HEK293 (cell line): ENCODE data around the gene RAD52.

Experiments
- CTCF ChIA-PET: fragments of 350-600 bp; formaldehyde crosslinking; extraction: SDS; loops from one replicate; lab custom pipeline; 2021; ENCODE audit warnings: antibody characterized with exemption; lab: Yijun Ruan, JAX
- POLR2A ChIA-PET: fragments of 300-600 bp; formaldehyde crosslinking; extraction: SDS; loops from one replicate; lab custom pipeline; 2020; ENCODE audit warnings: antibody characterized with exemption, inconsistent platforms; lab: Yijun Ruan, JAX
- H3K27ac ChIP-seq: fragments of 200-500 bp; sonication (Bioruptor generic); 2 replicates; pipeline ENCODE4 v1.5.1; 2014; ENCODE audit warnings: low read depth, low read length, control low read depth, inconsistent platforms; ENCODE audit errors: extremely low read depth
- H3K36me3 ChIP-seq, 2 experiments: fragments of 200-500 bp in 1 of 2; sonication (Bioruptor generic) in 1 of 2; 1 replicate in 1 of 2; 2 replicates in 1 of 2; pipeline ENCODE4 v1.5.1; 2014 to 2017; ENCODE audit warnings: inconsistent platforms in 2 of 2, low read length in 2 of 2; ENCODE audit not compliant: control insufficient read depth in 2 of 2, insufficient read depth in 1 of 2
- H3K4me1 ChIP-seq: fragments of 200-500 bp; sonication (Bioruptor generic); 2 replicates; pipeline ENCODE4 v1.5.1; 2014; ENCODE audit warnings: mild to moderate bottlenecking, low read length, inconsistent platforms; ENCODE audit not compliant: control insufficient read depth, insufficient read depth
- H3K4me3 ChIP-seq: 2 replicates; pipeline ENCODE4 v1.5.1; 2011; ENCODE audit warnings: low read depth, mild to moderate bottlenecking, control low read depth, low read length, moderate library complexity
- H3K9me3 ChIP-seq: fragments of 200-500 bp; sonication (Bioruptor generic); 2 replicates; pipeline ENCODE4 v1.5.1; 2014; ENCODE audit warnings: low read depth, low read length, inconsistent platforms; ENCODE audit not compliant: control insufficient read depth, insufficient read depth
- EGR2 ChIP-seq: fragments of 450-650 bp; formaldehyde crosslinking; IDR thresholded peaks from 2 replicates; pipeline ENCODE4 v1.5.1; 2016; ENCODE audit warnings: low read depth, missing biosample characterization, missing genetic modification characterization
- GLIS2 ChIP-seq: fragments of 450-650 bp; formaldehyde crosslinking; IDR thresholded peaks from 2 replicates; pipeline ENCODE4 v1.5.1; 2016; ENCODE audit warnings: missing biosample characterization, missing genetic modification characterization
- KLF1 ChIP-seq: fragments of 450-650 bp; formaldehyde crosslinking; IDR thresholded peaks from 2 replicates; pipeline ENCODE4 v1.5.1; 2016; ENCODE audit warnings: missing biosample characterization, missing genetic modification characterization
- MZF1 ChIP-seq: fragments of 450-650 bp; formaldehyde crosslinking; IDR thresholded peaks from 2 replicates; pipeline ENCODE4 v1.5.1; 2017; ENCODE audit warnings: missing biosample characterization, missing genetic modification characterization, borderline replicate concordance
- PRDM1 ChIP-seq: fragments of 450-650 bp; formaldehyde crosslinking; IDR thresholded peaks from 2 replicates; pipeline ENCODE4; 2016; ENCODE audit warnings: missing biosample characterization, missing genetic modification characterization
- SP7 ChIP-seq: fragments of 450-650 bp; formaldehyde crosslinking; IDR thresholded peaks from 2 replicates; pipeline ENCODE4 v1.5.1; 2016; ENCODE audit warnings: missing biosample characterization, missing genetic modification characterization
- WT1 ChIP-seq: fragments of 450-650 bp; formaldehyde crosslinking; IDR thresholded peaks from 2 replicates; pipeline ENCODE4 v1.5.1; 2016; ENCODE audit warnings: missing biosample characterization, missing genetic modification characterization
- ZBTB20 ChIP-seq: fragments of 450-650 bp; formaldehyde crosslinking; IDR thresholded peaks from 2 replicates; pipeline ENCODE4 v1.5.1; 2016; ENCODE audit warnings: missing biosample characterization, missing genetic modification characterization
- ZFHX2 ChIP-seq: fragments of 450-650 bp; formaldehyde crosslinking; conservative IDR thresholded peaks from 2 replicates; pipeline ENCODE4 v1.5.1; 2016; ENCODE audit warnings: missing biosample characterization, missing genetic modification characterization
- ZFP3 ChIP-seq: fragments of 450-650 bp; formaldehyde crosslinking; IDR thresholded peaks from 2 replicates; pipeline ENCODE4 v1.5.1; 2016; ENCODE audit warnings: low read depth, missing biosample characterization, missing genetic modification characterization
- ZIC2 ChIP-seq: fragments of 450-650 bp; formaldehyde crosslinking; IDR thresholded peaks from 2 replicates; pipeline ENCODE4 v1.5.1; 2016; ENCODE audit warnings: missing biosample characterization, missing genetic modification characterization
- ZNF112 ChIP-seq: fragments of 450-650 bp; formaldehyde crosslinking; IDR thresholded peaks from 2 replicates; pipeline ENCODE4 v1.5.0; 2017; ENCODE audit warnings: missing biosample characterization, missing genetic modification characterization
- ZNF132 ChIP-seq: fragments of 450-650 bp; formaldehyde crosslinking; IDR thresholded peaks from 2 replicates; pipeline ENCODE4 v1.5.1; 2017; ENCODE audit warnings: missing biosample characterization, missing genetic modification characterization, borderline replicate concordance
- ZNF148 ChIP-seq: fragments of 450-650 bp; formaldehyde crosslinking; IDR thresholded peaks from 2 replicates; pipeline ENCODE4 v1.5.0; 2017; ENCODE audit warnings: missing biosample characterization, missing genetic modification characterization, borderline replicate concordance
- ZNF23 ChIP-seq: fragments of 450-650 bp; formaldehyde crosslinking; IDR thresholded peaks from 2 replicates; pipeline ENCODE4 v1.5.1; 2016; ENCODE audit warnings: missing biosample characterization, missing genetic modification characterization, borderline replicate concordance
- ZNF341 ChIP-seq: fragments of 450-650 bp; formaldehyde crosslinking; IDR thresholded peaks from 2 replicates; pipeline ENCODE4; 2016; ENCODE audit warnings: low read depth, missing biosample characterization, missing genetic modification characterization
- ZNF366 ChIP-seq: fragments of 450-650 bp; formaldehyde crosslinking; conservative IDR thresholded peaks from 2 replicates; pipeline ENCODE4 v1.5.1; 2016; ENCODE audit warnings: missing biosample characterization, missing genetic modification characterization
- ZNF501 ChIP-seq: fragments of 450-650 bp; formaldehyde crosslinking; IDR thresholded peaks from 2 replicates; pipeline ENCODE4 v1.5.1; 2016; ENCODE audit warnings: missing biosample characterization, missing genetic modification characterization
- ZNF529 ChIP-seq: fragments of 450-650 bp; formaldehyde crosslinking; IDR thresholded peaks from 2 replicates; pipeline ENCODE4 v1.5.1; 2017; ENCODE audit warnings: missing genetic modification characterization, missing biosample characterization; ENCODE audit not compliant: insufficient replicate concordance
- ZNF560 ChIP-seq: fragments of 450-650 bp; formaldehyde crosslinking; IDR thresholded peaks from 2 replicates; pipeline ENCODE4 v1.5.1; 2017; ENCODE audit warnings: missing biosample characterization, missing genetic modification characterization, borderline replicate concordance
- ZNF624 ChIP-seq: fragments of 450-650 bp; formaldehyde crosslinking; IDR thresholded peaks from 2 replicates; pipeline ENCODE4 v1.5.1; 2017; ENCODE audit warnings: missing biosample characterization, missing genetic modification characterization
- ZNF692 ChIP-seq: fragments of 450-650 bp; formaldehyde crosslinking; IDR thresholded peaks from 2 replicates; pipeline ENCODE4 v1.5.1; 2016; ENCODE audit warnings: missing biosample characterization, missing genetic modification characterization
- ZNF707 ChIP-seq: fragments of 450-650 bp; formaldehyde crosslinking; IDR thresholded peaks from 2 replicates; pipeline ENCODE4 v1.5.1; 2016; ENCODE audit warnings: missing biosample characterization, missing genetic modification characterization
- ZNF792 ChIP-seq: fragments of 450-650 bp; formaldehyde crosslinking; IDR thresholded peaks from 2 replicates; pipeline ENCODE4 v1.5.1; 2016; ENCODE audit warnings: missing biosample characterization, missing genetic modification characterization
- ZNF837 ChIP-seq: fragments of 450-650 bp; formaldehyde crosslinking; IDR thresholded peaks from 2 replicates; pipeline ENCODE4 v1.5.1; 2016; ENCODE audit warnings: missing biosample characterization, missing genetic modification characterization
- ZNF843 ChIP-seq: fragments of 450-650 bp; formaldehyde crosslinking; IDR thresholded peaks from 2 replicates; pipeline ENCODE4 v1.5.1; 2016; ENCODE audit warnings: missing biosample characterization, missing genetic modification characterization
- TF ChIP-seq, protein P1 (sequence below): sonication (generic); formaldehyde crosslinking; IDR thresholded peaks from 2 replicates; pipeline ENCODE4 v1.8.1; 2022; ENCODE audit warnings: mild to moderate bottlenecking, moderate library complexity, missing genetic modification reagents
- TF ChIP-seq, protein P2 (sequence below): fragments of 450-650 bp; formaldehyde crosslinking; IDR thresholded peaks from 2 replicates; pipeline ENCODE4 v1.5.1; 2016; ENCODE audit warnings: missing biosample characterization, missing genetic modification characterization

RAD52 gene

GRCh38 chr12:989751-990660 is 40.5 kb upstream of the RAD52 start:
- ChIA-PET POLR2A (interaction anchor here (0.5 to 2.4 kb wide), 4 partner anchors 40 to 444 kb away, joined by 3 to 19 read pairs (median 3); partner anchors contain the start of genes RAD52 and WNK1), CTCF (interaction anchor here (1.5 kb wide), 1 partner anchor 40 kb away, joined by 3 read pairs; the partner anchor contains the start of gene RAD52)
- no peaks in the 10 kb centered on the region for H3K9me3 ChIP-seq
- H3K4me1 ChIP-seq, result peaks cover 16% of the 10 kb centered on the region; the same call in 1 of the 2 replicates
- H3K36me3 ChIP-seq, result peaks cover 0 to 3% of the 10 kb centered on the region in 2 experiments; a peak in 1 of 3 replicates
- peak overlapping the region; percentile 96 for H3K4me3 ChIP-seq
- H3K27ac ChIP-seq, result peak overlapping the region; percentile 96
- TF ChIP-seq ZBTB20 (tag by site-specific recombination) (no peak), ZNF23 (no peak), MZF1 (no peak), ZNF837 (tag by site-specific recombination) (no peak), ZNF529 (tag by site-specific recombination) (no peak), ZNF843 (tag by site-specific recombination) (no peak), SP7 (tag by site-specific recombination) (0 out of 2 replicates have a peak, but pooled peaks have one; percentile 56), ZIC2 (tag by site-specific recombination) (no peak), GLIS2 (no peak), ZNF692 (tag by site-specific recombination) (no peak), KLF1 (tag by site-specific recombination) (no peak), ZNF560 (no peak), EGR2 (tag by site-specific recombination) (peak; percentile 75), WT1 (peak; percentile 53), ZNF341 (0 out of 2 replicates have a peak, but pooled peaks have one; percentile 62), ZFHX2 (peak; percentile 91), ZNF624 (tag by site-specific recombination) (0 out of 2 replicates have a peak, but pooled peaks have one; percentile 40), PRDM1 (peak; percentile 82), ZNF132 (tag by site-specific recombination) (no peak), ZNF112 (tag by site-specific recombination) (no peak), ZNF792 (tag by site-specific recombination) (no peak), ZNF501 (tag by site-specific recombination) (0 out of 2 replicates have a peak, but pooled peaks have one; percentile 27), ZFP3 (peak; percentile 14; the same call in 1 of the 2 replicates), ZNF148 (tag by site-specific recombination) (no peak; the same call in 1 of the 2 replicates), ZNF707 (no peak), ZNF366 (tag by site-specific recombination) (peak; percentile 25; the same call in 1 of the 2 replicates)
- TF ChIP-seq, protein P1, sequence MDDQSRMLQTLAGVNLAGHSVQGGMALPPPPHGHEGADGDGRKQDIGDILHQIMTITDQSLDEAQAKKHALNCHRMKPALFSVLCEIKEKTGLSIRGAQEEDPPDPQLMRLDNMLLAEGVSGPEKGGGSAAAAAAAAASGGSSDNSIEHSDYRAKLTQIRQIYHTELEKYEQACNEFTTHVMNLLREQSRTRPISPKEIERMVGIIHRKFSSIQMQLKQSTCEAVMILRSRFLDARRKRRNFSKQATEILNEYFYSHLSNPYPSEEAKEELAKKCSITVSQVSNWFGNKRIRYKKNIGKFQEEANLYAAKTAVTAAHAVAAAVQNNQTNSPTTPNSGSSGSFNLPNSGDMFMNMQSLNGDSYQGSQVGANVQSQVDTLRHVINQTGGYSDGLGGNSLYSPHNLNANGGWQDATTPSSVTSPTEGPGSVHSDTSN (CRISPR knock-in tag), result peak; percentile 21; the same call in 1 of the 2 replicates
- TF ChIP-seq, protein P2, sequence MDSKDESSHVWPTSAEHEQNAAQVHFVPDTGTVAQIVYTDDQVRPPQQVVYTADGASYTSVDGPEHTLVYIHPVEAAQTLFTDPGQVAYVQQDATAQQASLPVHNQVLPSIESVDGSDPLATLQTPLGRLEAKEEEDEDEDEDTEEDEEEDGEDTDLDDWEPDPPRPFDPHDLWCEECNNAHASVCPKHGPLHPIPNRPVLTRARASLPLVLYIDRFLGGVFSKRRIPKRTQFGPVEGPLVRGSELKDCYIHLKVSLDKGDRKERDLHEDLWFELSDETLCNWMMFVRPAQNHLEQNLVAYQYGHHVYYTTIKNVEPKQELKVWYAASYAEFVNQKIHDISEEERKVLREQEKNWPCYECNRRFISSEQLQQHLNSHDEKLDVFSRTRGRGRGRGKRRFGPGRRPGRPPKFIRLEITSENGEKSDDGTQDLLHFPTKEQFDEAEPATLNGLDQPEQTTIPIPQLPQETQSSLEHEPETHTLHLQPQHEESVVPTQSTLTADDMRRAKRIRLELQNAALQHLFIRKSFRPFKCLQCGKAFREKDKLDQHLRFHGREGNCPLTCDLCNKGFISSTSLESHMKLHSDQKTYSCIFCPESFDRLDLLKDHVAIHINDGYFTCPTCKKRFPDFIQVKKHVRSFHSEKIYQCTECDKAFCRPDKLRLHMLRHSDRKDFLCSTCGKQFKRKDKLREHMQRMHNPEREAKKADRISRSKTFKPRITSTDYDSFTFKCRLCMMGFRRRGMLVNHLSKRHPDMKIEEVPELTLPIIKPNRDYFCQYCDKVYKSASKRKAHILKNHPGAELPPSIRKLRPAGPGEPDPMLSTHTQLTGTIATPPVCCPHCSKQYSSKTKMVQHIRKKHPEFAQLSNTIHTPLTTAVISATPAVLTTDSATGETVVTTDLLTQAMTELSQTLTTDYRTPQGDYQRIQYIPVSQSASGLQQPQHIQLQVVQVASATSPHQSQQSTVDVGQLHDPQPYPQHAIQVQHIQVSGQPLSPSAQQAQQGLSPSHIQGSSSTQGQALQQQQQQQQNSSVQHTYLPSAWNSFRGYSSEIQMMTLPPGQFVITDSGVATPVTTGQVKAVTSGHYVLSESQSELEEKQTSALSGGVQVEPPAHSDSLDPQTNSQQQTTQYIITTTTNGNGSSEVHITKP (tag by site-specific recombination), result no peak
